Left lung (tissue), 10 donors: ENCODE measurements around the gene GSG1L. TPM values are rescaled to one million over a fixed set of nuclear protein-coding genes. Genes with fewer than 3 reads are reported as not detected.

Experiments
- ATAC-seq: fragments of 200-7000 bp; cut with Tn5 transposase; one replicate; pipeline ENCODE4 v1.9.1; 2020; ENCODE audit warnings: moderate library complexity
- DNase-seq, 4 donors: peaks; one replicate each; pipeline ENCODE4 v3.0.0-alpha.2; 2013 to 2020
- H3K27ac ChIP-seq, 2 donors: fragments of 200-600 bp; sonication (generic) in 1 of 2; one replicate each; pipeline versions ENCODE4 v1.5.0 to v1.8.0; 2020 to 2021
- H3K27me3 ChIP-seq, 2 donors: fragments of 200-600 bp; sonication (generic) in 1 of 2; one replicate each; pipeline versions ENCODE4 v1.5.0 to v1.8.0; 2020 to 2021
- H3K36me3 ChIP-seq, 2 donors: fragments of 200-600 bp; sonication (generic) in 1 of 2; one replicate each; pipeline versions ENCODE4 v1.5.0 to v1.8.0; 2020 to 2021
- H3K4me1 ChIP-seq, 2 donors: fragments of 200-600 bp; one replicate each; pipeline ENCODE4 v1.8.0; 2021
- H3K4me3 ChIP-seq, 2 donors: fragments of 200-600 bp; sonication (generic) in 1 of 2; one replicate each; pipeline versions ENCODE4 v1.5.0 to v1.8.0; 2020 to 2021; ENCODE audit warnings: mild to moderate bottlenecking in 1 of 2
- H3K9me3 ChIP-seq, 2 donors: fragments of 200-600 bp; sonication (generic) in 1 of 2; one replicate each; pipeline versions ENCODE4 v1.5.0 to v1.8.0; 2020 to 2021
- intact Hi-C, 2 donors: fragments of 100-400 bp; cut with DNase I; formaldehyde crosslinking; loops; one replicate each; pipeline versions ENCODE4 v1.11.2 to v1.14.2; 2022
- polyA plus RNA-seq, 6 donors: library from polyadenylated mRNA; unstranded; fragments of 120-200 nt; gene quantifications; one replicate each; pipeline ENCODE4 v1.2.1, GENCODE V29; 2013; ENCODE audit not compliant: insufficient read length in 6 of 6
- total RNA-seq, 2 donors: library from RNA; stranded (reverse); fragmentation: NEBNext Ultra II Directional; extraction: Animal tissue kit (Norgen Biotek cat#: 25700); gene quantifications; one replicate each; pipeline ENCODE4 v1.2.1, GENCODE V29; 2021
- TF ChIP-seq, protein P1 (sequence below), 2 donors: fragments of 200-600 bp; sonication (generic) in 1 of 2; IDR thresholded peaks; one replicate each; pipeline versions ENCODE4 v1.5.0 to v1.8.0; 2021; ENCODE audit warnings: antibody characterized with exemption in 2 of 2
- donor health status: DM: no; HTN: yes; CAD: no.
- donor health status: DM: no; HTN: no; CAD: no.

The GSG1L gene
- total and polyA plus RNA-seq, 8 donors = 0.20 to 1.2 (median 0.65) TPM; not detected in 1

DNA sequence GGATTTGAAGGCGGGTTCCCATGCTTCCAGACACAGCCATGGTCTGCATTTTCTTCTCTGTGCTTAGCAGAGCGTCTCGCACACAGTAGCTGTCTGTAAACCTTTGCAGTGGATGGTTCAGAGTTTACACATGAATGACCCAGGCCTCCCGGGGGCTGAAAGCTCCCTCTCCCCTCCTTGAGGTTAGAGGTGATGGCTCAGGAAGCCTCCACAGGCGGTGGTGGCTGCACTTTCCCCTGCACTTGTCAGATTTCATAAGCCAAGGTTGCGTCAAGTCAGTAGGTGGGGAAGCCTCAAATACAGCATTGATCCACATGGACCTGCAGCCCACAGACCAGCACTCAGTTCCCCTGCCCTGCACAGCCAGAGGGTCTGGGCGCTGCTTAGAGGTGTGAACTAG lies 301.7 kb downstream of the GSG1L start:
- intact Hi-C loops = no loop called here
- Histone ChIP-seq H3K27ac (no peak overlapping the region), H3K36me3 (peaks cover 0 to 73% of the 10 kb centered on the region in 2 donors), H3K27me3 (no peaks in the 10 kb centered on the region), H3K4me1 (peaks cover 0 to 12% of the 10 kb centered on the region in 2 donors), H3K4me3 (no peak overlapping the region), H3K9me3 (no peaks in the 10 kb centered on the region)
- TF ChIP-seq, protein P1, sequence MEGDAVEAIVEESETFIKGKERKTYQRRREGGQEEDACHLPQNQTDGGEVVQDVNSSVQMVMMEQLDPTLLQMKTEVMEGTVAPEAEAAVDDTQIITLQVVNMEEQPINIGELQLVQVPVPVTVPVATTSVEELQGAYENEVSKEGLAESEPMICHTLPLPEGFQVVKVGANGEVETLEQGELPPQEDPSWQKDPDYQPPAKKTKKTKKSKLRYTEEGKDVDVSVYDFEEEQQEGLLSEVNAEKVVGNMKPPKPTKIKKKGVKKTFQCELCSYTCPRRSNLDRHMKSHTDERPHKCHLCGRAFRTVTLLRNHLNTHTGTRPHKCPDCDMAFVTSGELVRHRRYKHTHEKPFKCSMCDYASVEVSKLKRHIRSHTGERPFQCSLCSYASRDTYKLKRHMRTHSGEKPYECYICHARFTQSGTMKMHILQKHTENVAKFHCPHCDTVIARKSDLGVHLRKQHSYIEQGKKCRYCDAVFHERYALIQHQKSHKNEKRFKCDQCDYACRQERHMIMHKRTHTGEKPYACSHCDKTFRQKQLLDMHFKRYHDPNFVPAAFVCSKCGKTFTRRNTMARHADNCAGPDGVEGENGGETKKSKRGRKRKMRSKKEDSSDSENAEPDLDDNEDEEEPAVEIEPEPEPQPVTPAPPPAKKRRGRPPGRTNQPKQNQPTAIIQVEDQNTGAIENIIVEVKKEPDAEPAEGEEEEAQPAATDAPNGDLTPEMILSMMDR (IDR thresholded peaks at IDR 0.05) = no peak
- ATAC-seq (no peak), DNase-seq (no peak)

- Histone ChIP-seq H3K27ac (no peak overlapping the region), H3K36me3 (peaks cover 0 to 64% of the 10 kb centered on the region in 2 donors), H3K9me3 (no peaks in the 10 kb centered on the region), H3K27me3 (no peaks in the 10 kb centered on the region), H3K4me1 (peaks cover 0 to 18% of the 10 kb centered on the region in 2 donors), H3K4me3 (no peak overlapping the region)
- intact Hi-C loops = no loop called here
- DNase-seq = no peak
- TF ChIP-seq, protein P1 (IDR thresholded peaks at IDR 0.05) = no peak
- no peak for ATAC-seq
These were observed 302.7 kb downstream of the GSG1L start for GRCh38 chr16:27760789-27761176.

GRCh38 chr16:27759967-27760788 lies 303.3 kb downstream of the GSG1L start:
- intact Hi-C loops = no loop called here
- H3K4me1 ChIP-seq = peaks cover 0 to 21% of the 10 kb centered on the region in 2 donors
- H3K4me3 ChIP-seq = no peak overlapping the region
- H3K9me3 ChIP-seq = no peaks in the 10 kb centered on the region
- no peak overlapping the region for H3K27ac ChIP-seq
- DNase-seq = peak in 1 of 4 donors; percentile 47
- ATAC-seq = peak; percentile 69
- TF ChIP-seq, protein P1 (IDR thresholded peaks at IDR 0.05) = no peak
- no peaks in the 10 kb centered on the region for H3K27me3 ChIP-seq
- H3K36me3 ChIP-seq = peaks cover 0 to 64% of the 10 kb centered on the region in 2 donors

GRCh38 chr16:27759301-27759871 lies 304.1 kb downstream of the GSG1L start:
- ATAC-seq (peak; percentile 21), DNase-seq (no peak)
- Histone ChIP-seq H3K4me3 (no peak overlapping the region), H3K27ac (no peak overlapping the region), H3K27me3 (no peaks in the 10 kb centered on the region), H3K9me3 (no peaks in the 10 kb centered on the region), H3K36me3 (peaks cover 0 to 64% of the 10 kb centered on the region in 2 donors), H3K4me1 (peaks cover 0 to 21% of the 10 kb centered on the region in 2 donors)
- intact Hi-C loops = no loop called here
- TF ChIP-seq, protein P1 (IDR thresholded peaks at IDR 0.05) = no peak

- Histone ChIP-seq H3K36me3 (peaks cover 0 to 62% of the 10 kb centered on the region in 2 donors), H3K27me3 (no peaks in the 10 kb centered on the region), H3K27ac (no peak overlapping the region), H3K4me1 (peaks cover 0 to 21% of the 10 kb centered on the region in 2 donors), H3K9me3 (no peaks in the 10 kb centered on the region), H3K4me3 (no peak overlapping the region)
- TF ChIP-seq, protein P1 (IDR thresholded peaks at IDR 0.05) = no peak
- ATAC-seq (no peak), DNase-seq (no peak)
- intact Hi-C loops = no loop called here
These were observed 305.0 kb downstream of the GSG1L start for GRCh38 chr16:27758544-27758943.
